WTC11 (cell line): ENCODE data around the gene RETREG1.

ENCODE experiments used
- CTCF ChIP-seq: fragments of 200-600 bp; IDR thresholded peaks from 2 replicates; pipeline ENCODE4 v1.8.0; 2022; ENCODE audit warnings: antibody characterized with exemption
- E2F4 ChIP-seq: sonication (generic); formaldehyde crosslinking; IDR thresholded peaks from 2 replicates; pipeline ENCODE4 v1.8.1; 2022; ENCODE audit warnings: low read depth, mild to moderate bottlenecking, moderate library complexity, missing genetic modification reagents, borderline replicate concordance
- E2F5 ChIP-seq: sonication (generic); formaldehyde crosslinking; IDR thresholded peaks from 2 replicates; pipeline ENCODE4 v1.8.1; 2022; ENCODE audit warnings: mild to moderate bottlenecking, moderate library complexity, missing genetic modification reagents
- PRDM15 ChIP-seq: sonication (generic); formaldehyde crosslinking; IDR thresholded peaks from 2 replicates; pipeline ENCODE4 v1.8.0; 2022; ENCODE audit warnings: missing genetic modification reagents
- SMAD3 ChIP-seq: sonication (generic); formaldehyde crosslinking; IDR thresholded peaks from 2 replicates; pipeline ENCODE4 v1.8.0; 2022; ENCODE audit warnings: missing genetic modification reagents, mild to moderate bottlenecking, borderline replicate concordance
- ZNF232 ChIP-seq: sonication (generic); formaldehyde crosslinking; IDR thresholded peaks from 2 replicates; pipeline ENCODE4 v1.8.0; 2022; ENCODE audit warnings: mild to moderate bottlenecking, missing genetic modification reagents

- TF ChIP-seq E2F4 (CRISPR knock-in tag): no peak
- no peak for TF ChIP-seq E2F5 (CRISPR knock-in tag)
- TF ChIP-seq CTCF: no peak
- TF ChIP-seq SMAD3 (CRISPR knock-in tag): no peak
- no peak for TF ChIP-seq ZNF232 (CRISPR knock-in tag)
- no peak for TF ChIP-seq PRDM15 (CRISPR knock-in tag)
These were observed 7.4 kb downstream of the RETREG1 start for GRCh38 chr5:16609412-16609811.
